ENCODE measurements around the gene PLEKHA1.

Gene PLEKHA1

DNA sequence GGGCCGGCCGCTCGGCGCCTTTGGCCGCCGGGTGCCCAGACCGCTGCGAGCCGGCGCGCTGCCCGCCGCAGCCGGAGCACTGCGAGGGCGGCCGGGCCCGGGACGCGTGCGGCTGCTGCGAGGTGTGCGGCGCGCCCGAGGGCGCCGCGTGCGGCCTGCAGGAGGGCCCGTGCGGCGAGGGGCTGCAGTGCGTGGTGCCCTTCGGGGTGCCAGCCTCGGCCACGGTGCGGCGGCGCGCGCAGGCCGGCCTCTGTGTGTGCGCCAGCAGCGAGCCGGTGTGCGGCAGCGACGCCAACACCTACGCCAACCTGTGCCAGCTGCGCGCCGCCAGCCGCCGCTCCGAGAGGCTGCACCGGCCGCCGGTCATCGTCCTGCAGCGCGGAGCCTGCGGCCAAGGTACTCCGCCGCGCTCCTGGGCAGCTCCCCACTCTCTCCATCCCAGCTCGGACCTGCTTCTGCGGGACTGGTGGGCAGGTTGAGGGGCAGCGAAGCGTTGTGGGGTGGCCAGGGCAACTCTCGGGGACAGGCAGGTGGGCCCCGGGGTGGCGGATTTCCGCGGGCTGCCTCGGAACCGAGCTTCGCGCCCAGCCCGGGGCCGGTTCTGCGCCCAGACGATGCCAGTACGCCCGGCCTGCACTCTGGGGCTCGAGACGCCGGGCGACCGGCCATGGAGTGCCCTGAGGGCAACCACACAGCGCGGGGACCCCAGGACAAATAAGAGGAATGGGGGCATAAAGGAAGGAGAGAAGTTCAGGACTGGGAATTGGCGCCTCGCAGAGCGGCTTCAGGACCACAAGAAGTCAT, 87.4 kb downstream of the PLEKHA1 start:
- no peak for DNase-seq (ENCODE audit: low read depth)

DNA sequence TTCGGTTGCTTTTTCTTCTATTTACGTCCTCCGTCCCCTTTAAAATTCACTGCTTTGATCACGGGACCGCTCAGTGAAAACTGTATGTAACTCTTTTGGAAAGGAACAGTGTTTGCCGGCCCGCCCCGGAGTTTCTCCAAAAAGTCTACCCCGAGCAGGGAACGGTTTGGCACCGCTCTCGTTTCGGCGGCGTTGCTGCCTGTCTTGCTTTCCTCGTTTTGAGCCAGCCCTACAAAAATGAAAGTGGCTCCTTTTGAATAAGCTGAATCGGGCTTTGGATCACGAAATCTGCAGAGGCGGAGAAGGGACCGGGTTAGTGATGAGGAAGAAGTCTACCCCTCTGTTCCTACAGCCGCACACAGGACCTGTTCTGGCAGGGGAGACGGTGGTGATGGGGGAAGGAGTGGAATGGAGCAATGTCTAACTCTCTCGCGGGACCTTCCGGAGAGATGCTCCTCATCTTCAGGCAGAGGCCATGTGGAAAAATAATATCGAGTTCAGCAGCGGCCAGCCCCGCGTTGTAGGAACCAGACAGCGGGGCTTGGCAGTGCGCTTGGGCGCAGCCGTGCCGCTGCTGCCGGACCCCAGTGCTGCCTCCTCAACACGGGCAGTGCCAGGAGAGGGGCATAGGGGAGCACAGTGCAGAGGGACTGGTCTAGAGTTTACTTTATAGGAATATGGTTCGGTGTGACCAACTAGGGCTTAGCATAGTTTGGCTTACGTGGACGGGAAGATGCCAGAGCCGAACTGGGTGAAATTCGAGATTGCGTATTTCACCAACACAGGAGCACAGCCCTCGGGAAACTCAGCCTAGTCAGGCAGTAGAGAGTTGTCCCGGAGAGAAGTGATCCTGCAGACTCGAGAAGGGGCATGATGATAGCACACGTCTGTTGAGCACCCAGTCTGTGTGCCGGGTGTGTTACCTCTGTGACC, 88.3 kb downstream of the PLEKHA1 start:
- no peak for DNase-seq (ENCODE audit: low read depth)

DNA sequence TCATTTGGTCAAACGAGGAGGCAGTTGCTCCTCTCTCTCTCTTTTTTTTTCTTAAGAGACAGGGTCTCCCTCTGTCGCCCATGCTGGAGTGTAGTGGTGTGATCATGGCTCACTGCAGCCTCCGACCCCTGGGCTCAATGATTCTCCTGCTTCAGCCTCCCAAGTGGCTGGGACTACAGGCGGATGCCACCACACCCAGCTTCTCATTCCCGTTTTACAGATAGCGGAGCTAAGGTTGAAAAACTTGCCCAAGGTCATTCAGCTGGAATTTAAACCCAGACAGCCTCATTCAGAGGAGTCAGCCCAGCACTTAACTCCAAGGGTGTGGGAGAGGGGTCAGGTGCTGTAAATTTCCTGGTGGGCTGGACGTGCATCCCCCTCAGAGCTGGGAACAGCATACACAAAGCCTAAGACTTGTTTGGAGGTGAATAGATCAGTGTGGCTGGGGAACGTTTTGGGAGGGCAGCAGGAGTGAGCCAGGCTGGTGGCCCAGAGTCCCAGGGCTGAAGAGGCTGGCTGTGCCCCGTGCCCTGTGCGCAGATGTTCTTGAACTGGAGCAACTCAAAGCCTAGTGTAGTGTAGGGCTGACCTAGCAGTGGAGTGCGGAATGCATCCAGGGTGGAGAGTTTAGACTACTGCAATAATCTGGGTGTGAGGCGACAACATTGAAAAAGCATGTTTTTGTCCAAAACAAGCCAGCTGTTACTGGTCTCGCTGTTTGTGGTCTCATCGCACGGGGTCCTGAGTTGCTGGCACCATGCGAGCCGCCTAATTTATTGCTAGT, 89.2 kb downstream of the PLEKHA1 start:
- DNase-seq (ENCODE audit: low read depth) = no peak

DNA sequence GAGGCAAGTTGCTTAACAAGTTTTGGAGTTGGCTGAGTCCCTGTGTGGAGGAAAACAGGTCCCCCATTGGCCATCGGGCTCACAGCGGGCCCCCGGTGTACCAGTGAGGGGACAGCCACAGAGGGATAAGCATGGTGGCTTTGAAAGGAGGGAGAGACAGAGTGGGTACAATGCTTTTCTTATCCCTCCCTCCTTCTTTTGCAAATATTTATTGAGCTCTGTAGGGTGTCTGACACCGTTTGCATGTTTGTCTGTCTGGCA, 89.7 kb downstream of the PLEKHA1 start:
- DNase-seq (ENCODE audit: low read depth) = no peak

DNA sequence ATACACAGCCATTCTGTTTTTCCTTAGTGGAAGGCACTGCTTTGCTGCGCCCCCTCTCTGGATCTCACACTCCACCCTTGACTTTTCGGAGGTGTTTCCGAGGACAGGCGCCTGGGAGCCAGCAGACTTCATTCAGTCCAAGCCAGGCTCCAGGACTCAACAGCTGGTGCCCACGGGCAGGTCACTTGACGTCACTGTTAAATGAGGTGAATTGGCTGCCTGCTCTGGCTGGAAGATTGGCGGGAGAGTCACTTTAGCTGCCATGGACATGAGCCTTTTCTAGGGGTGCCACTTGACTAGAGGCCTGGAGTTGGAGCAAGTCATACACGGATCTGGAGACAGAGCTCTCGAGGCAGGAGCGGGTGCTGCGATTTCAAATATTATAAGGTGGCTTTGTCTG, 90.1 kb downstream of the PLEKHA1 start:
- no peak for DNase-seq (ENCODE audit: low read depth)

DNA sequence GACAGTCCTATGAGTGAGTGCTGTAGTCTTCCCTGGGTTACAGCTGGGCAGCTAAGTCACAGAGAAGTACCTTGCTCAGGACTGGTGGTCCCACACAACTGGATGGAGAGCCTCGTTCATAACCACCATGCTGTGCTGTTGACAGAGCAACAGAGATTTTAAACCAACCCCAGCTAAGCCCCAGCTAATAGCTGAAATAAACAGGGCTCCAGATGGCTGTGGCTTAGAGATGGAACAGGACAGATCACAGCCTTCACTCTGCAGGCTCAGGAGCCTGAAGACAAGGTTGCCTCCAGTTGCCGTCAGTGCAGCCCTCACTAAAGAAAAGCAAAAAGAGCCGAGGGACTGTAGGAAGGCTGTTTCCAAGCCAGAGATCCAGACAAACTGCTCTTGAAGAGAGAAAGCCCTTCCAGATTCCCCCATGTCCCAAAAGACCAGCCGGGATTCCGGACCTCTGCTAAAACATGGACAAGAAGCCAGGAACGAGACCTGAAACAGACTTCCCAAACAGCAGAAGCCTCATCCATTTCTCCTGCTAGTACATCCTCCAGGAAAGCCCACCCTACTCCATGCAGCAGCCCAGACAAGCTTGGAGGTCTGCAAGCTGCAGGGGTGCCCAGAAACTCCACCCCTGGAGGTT, 91.0 kb downstream of the PLEKHA1 start:
- DNase-seq (ENCODE audit: low read depth) = no peak

DNA sequence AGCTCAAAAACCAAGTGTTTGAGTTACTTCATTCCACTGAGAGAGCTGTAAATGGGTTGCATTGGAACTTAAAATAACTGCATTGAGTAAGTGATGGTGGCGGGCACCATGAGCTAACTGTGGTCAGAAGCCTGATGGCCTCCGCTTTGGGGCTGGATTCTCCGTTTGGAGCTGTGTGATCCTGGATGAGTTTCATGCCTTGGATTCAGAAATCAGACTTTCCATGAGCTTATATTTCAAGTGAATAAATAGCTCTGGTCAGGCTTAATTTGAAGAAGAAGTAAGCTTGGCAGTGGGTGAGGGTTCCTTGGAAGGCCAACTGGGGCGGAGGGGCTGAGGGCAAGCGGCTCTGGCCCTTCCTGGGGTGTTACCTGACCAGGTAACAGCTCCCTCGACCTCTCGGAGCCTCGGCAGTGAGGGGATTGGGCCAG, 92.5 kb downstream of the PLEKHA1 start:
- no peak for DNase-seq (ENCODE audit: low read depth)

DNA sequence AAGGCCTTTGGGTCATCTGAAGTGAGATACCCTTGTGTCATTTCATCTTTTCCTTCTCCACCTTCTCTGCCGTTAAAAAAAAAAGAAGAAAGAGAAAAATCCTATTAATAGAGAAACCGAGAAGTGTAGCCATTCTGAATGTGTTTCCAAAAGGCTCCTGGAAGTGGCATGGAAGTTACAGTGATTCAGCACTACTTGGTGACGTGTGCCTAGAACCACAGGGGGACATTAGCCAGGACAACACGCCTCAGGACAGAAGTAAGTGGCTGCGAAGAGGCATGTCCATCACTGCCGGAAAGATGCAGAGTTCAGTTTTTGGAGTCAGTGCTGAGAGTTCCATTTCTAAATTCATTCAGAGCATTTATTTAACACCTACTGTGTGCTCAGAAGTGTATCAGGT, 93.2 kb downstream of the PLEKHA1 start:
- DNase-seq (ENCODE audit: low read depth) = no peak

DNA sequence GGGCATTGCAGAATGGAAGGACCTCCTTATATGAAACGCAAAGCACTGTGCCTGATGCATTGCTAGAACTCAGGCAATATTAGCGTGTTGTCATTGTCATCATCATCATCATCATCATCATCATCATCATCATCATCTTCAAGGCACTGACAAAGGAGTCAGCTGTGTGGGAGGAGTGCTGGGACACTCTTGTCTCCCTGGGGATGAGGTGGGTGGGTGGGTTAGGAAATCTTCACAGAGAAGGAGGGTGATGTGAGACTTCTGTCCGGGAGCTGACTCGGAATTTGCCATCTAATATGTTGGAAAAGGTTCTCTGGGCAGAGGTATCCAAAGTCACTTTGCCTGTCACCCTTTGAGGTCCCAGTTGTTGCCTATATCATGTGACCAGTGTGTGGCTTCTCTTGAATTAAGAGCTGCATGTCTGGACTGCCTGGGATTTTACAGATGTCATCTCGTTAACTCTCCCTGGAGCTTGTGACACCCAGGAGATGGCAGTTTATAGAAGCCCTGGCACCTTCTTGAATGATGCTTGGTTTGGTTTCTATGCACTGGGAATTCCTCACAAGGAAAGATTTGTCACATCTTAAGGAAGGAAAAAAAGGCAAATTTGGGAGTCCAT, 93.9 kb downstream of the PLEKHA1 start:
- DNase-seq (ENCODE audit: low read depth) = no peak

DNA sequence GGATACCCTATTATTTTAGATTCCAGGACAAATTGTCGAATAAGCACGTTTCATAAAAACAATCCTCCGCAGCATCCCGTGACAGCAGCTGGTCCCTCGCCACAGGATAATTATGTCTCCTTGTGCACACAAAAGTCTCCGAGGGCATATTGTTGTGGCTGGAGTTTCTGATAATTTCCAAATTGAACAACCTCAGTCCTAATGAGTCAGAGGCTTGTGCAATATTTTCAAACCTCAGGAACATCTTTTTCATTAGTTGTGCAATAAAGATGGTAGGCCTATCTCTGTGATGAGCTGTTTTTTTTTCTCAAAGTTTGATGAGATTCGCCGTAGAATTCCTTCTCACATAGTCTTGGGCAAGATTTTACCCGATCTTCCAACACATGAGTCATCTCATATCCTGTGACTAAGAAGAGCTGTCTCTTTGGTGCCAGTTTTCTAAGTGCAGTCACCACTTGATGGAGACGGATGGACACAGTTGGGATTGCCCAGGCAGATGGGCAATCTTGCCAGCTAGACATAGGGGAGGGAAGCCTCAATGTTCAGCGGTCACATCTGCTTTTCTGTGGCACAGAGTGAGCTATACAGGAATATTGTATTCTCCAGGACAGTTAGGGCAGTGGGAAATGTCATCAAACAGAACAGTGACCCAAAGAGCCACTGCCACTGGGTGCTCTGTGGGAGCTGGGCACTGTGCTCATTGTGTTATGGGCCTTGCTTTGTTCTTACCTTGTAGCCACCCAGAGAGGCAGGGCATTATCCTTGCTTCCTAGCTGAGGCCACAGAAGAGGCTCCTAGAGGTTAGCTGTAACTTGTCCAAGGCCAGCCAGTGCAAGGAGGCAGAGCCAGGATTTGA, 94.6 kb downstream of the PLEKHA1 start:
- no peak for DNase-seq (ENCODE audit: low read depth)

DNA sequence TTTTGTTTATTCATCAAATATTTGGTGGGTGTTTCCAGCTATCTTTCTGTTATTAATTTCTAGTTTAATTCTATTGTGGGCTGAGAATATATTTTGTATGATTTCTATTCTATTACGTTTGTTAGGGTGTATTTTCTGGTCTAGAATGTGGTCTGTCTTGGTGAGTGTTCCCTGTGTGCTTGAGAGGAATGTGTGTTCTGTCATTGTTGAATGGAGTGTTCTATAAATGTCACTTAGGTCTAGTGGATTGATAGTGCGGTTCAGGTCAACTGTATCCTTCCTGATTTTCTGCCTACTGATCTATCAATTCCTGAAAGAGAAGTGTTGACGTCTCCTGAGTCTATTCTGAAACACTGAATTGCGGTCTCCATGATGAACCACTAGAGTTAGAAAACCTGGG, 95.3 kb downstream of the PLEKHA1 start:
- DNase-seq (ENCODE audit: low read depth) = no peak

DNA sequence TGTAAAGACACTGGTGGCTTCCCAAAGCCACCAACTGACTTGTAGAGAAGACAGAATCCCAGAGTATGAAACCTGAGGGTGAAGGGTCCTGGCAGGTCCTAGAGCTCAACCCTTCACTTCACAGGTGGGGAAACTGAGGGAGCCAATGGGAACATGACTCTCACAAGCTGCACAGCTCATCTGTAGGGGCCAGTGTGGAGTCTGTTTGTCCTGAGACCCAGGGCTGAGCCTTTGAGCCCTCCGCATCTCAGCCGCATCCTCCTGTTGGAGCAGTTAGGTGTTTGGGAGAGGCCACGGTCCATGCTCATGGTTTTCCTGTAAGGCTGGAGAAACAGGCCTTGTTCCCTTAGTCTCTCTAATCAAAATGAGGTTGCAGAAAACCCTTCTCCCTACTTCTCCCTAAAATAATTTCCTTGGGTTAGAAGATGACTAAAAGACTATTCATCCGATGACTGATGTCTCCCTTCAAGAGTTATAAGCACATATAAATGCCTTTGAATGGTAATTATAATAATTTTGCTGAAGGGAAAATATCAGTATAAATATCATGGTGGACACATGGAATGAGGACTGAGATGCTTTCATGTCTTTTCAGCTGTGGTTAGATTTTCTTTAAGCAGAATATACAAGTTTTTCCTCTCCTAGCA, 97.1 kb downstream of the PLEKHA1 start:
- no peak for DNase-seq (ENCODE audit: low read depth)

DNA sequence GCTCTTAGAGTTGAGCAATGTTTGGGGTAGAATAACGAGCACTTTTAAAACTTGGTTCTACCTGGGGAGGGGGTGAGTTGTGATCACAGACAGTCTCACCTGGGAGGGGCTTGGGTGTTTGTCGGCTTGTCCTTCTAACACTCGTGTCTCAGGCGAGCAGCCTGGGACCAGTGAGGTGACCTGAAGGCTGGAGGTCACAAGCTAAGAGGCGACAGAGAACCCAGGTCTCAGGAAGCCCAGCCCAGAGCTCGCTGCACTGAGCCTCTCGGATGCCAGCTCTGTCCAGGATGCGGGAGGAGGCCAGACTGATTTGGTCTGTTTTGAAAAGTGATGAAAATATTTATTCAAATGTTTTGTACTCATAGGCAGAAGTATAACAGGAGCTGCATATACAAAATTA, 98.6 kb downstream of the PLEKHA1 start:
- no peak for DNase-seq (ENCODE audit: low read depth)

DNA sequence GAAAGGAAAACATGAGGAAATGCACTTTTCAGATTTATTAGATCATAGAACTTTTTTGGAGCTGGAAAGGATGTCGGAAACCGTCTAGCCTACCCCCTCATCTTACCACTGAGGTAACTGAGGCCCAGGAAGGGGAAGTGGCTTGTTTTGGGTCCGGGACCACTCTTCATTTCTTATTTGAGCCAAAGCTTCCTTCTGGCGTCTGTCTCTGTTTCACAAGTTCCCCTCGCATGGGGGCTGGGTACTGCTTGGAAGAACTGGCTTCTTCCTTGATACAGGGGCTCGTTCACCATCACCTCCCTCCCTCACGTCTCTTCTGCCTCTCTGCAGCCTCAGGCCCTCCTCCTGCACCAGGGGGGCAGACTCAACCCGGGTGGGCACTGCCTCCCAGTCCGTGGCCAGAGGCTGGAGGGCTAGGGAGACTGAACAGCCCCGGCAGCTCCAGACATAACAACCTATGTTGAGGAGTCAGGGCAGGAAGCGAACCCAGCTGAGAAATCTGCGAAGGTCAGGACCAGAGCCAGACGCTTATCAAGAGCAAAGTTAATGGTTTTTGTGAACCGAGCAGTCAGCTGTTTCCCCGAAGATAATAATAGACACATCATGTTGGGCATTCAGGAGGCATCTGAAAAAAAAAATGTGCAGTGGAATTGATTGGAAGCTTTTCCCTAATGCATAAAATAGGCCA, 99.8 kb downstream of the PLEKHA1 start:
- peak; percentile 1 for DNase-seq (ENCODE audit: low read depth)

DNA sequence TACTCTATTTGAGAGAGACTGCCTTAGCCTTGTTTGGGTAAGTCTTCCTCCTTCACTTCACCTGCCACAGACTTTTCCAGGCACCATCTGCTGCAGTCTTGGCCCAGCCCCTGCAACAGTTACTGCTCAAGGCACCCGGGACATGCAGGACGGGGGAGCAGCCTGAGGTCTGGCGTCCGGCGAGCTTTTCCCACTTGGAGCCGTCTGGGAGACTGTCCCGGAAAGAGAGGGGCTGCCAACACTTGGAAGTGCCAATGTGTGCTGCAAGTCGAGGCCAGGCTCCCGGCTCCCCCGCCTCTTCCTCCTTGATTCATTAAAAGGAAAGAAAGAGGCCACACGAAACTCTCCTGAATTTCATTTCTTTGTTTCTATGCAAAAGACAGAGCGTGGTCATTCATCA, 100.6 kb downstream of the PLEKHA1 start:
- no peak for DNase-seq (ENCODE audit: low read depth)

DNA sequence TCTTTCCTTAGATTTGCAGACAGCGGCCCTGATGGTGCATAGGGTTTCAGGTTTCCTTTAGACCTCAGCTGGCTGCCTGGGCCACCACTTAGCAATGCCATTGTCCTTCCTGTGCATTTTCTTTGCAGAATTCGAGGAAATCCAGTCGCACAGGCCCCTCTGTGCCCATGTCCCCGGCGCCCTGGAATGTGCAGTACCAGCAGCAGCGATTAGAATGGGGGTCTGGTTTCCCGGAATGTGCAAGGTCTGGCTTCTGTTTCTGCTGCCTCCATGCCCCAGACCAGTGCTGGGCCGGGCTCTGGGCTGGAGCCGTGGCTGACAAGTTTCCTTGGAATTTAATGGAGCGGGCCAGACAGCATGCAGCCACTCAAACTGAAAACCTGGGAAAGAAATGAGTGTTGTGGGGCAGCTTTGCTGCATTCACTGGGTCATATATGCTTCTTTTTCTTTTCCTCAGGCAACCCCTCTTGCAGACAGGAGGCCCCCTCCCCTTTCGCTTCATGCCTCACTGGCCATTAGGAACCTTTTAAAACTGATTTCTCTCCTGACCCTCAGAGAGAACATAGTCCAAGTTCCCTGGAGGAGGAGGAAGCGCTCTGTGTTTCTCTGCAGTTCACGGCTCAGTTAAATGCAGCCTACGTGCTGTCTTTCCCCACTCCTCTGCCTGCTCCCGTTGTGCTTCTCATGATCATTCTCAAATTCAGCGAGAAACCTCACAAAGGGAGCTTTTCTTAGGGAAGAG, 101.3 kb downstream of the PLEKHA1 start:
- no peak for DNase-seq (ENCODE audit: low read depth)

DNA sequence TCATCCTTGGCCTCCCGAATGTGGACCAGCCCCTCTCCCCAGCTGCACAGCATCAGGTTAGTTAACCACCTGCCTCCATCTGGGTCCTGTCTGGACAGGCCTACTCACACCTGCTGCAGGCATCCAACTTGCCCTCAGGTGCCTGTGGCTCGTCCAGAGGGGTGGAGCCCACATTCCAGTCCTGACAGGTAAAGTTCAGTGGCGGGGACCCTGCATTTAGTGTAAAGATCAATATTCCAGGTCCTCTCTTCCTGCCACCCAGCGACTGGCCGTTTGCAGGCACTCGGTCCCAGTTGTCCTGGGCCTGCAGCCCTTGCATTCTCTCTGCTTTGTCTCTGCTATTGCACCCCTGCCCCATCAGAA, 101.8 kb downstream of the PLEKHA1 start:
- DNase-seq (ENCODE audit: low read depth) = no peak

DNA sequence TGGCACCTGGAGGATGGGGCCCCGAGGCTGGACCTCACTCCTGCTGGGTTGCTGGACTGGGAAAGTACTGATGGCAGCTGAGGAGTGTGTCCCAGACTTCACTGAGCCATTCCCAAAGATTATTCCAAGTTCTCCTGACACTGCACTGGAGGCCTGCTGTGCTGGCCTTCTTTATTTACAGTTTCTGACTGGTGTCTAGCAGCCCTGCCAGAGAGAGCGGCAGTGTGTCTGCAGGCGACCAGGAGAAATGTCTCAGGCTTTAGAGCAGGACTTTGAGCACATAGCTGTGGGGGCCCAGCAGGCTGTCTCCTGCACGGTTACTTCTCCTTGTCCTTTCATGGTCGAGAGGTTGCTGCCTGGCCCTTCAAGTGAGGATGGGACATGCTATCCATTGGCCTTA, 102.9 kb downstream of the PLEKHA1 start:
- no peak for DNase-seq (ENCODE audit: low read depth)

DNA sequence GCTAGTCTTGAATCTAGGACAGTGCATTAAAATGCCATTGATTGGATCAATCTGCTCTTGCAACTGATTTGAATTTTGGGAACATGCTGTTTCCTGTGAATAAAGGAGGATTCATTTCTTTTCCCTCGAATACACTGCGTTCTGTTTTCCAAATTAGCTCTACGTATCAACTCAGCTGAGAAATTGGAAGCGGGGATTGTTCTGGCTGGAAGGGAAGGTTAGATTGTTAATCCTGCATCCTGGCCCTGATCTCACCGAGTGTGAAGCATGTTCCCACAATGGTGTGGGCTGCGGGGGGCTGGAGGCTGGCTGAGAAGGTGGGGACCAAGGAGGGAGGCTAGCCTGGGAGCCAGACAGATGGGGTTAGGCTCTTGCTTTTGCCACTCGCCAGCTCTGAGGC, 104.5 kb downstream of the PLEKHA1 start:
- DNase-seq (ENCODE audit: low read depth) = no peak
